ENCODE data around the gene TEX11.
"Not testable (repeated sequence)": the region's sequence is repeated elsewhere in the genome, so short reads cannot be mapped to it uniquely, and the experiment has no call there.

TEX11 gene

GRCh38 chrX:70908541-70908940, at the start of gene TEX11:
Gene TEX11 (minus strand): TSS chrX:70908711. CDS start chrX:70907789, 922 bp downstream.
- intact Hi-C loops (cut with DNase I), result no loop called here
- DNase-seq, result no peak

GRCh38 chrX:70954871-70955270, 46.4 kb upstream of the TEX11 start:
- intact Hi-C loops (cut with DNase I), result no loop called here
- DNase-seq, result no peak

GRCh38 chrX:70924294-70924911, 15.9 kb upstream of the TEX11 start:
- intact Hi-C loops (cut with DNase I), result no loop called here
- no peak for DNase-seq

DNA sequence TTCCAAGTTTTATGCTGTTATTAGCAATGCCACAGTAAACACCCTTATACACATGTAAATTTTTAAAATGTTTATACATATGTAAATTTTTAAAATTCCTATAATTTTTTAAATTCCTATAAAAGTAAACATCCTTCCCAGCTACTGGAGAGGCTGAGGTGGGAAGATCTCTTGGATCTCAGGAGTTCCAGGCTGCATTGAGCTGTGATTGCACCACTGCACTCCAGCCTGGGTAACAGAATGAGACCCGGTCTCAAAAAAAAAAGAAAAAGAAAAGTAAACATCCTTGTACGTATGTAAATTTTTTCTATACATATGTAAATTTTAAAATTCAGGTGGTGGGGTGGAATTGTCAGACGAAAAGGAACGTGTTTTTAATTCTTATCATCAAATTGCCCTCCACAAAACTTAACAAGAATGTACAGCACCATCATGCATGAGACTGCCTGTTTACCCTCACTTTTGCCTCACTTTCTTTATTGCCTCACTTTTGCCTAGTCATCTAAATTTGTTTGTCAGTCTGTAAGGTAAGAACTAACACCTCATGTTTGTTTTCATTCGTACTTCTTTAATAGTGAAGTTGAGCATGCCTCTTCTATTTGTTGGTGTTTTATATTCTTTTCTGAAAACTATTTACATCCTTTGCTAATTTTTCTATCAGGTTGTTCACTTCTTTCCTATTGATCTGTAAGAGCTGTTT, 14.4 kb upstream of the TEX11 start:
- intact Hi-C loops (cut with DNase I), result no loop called here
- DNase-seq, result no peak

GRCh38 chrX:70921709-70922352, 13.3 kb upstream of the TEX11 start:
- intact Hi-C loops (cut with DNase I), result no loop called here
- DNase-seq, result no peak

- DNase-seq, result no peak
- intact Hi-C loops (cut with DNase I), result no loop called here
Measured at GRCh38 chrX:70916754-70917153, 8.2 kb upstream of the TEX11 start.

GRCh38 chrX:70907900-70908299, 611 bp downstream of the TEX11 start:
- intact Hi-C loops (cut with DNase I), result no loop called here
- DNase-seq, result no peak

- DNase-seq, result no peak
- intact Hi-C loops (cut with DNase I), result no loop called here
Measured at GRCh38 chrX:70901465-70901864, 7.0 kb downstream of the TEX11 start.

- intact Hi-C loops (cut with DNase I), result not testable (repeated sequence)
- peak in 1 of 10 donors; percentile 40 for DNase-seq
Measured at GRCh38 chrX:70890441-70890840, 18.1 kb downstream of the TEX11 start.

DNA sequence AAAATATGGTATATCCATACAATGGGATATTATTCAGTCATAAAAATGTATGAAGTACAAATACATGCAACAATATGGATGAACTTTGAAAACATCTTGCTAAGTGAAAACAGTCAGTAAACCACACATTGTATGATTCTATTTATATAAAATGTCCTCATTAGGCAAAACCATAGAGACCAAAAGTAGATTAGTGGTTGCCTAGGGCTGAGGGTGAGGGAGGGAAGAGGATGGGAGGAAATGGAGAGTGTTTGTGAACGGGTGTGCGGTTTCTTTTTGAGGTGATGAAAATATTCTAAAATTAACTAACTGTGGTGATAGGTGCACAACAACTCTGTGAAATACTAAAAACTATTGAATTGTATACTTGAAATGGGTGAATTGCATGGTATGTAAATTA, 29.6 kb downstream of the TEX11 start:
- intact Hi-C loops (cut with DNase I), result no loop called here
- DNase-seq, result no peak

- intact Hi-C loops (cut with DNase I), result no loop called here
Measured at GRCh38 chrX:70852294-70852693, 56.2 kb downstream of the TEX11 start.

GRCh38 chrX:70844081-70844480, 64.4 kb downstream of the TEX11 start:
- intact Hi-C loops (cut with DNase I); DNase-seq: not testable (repeated sequence)

More at GRCh38 chrX:70852294-70852693, 56.2 kb downstream of the TEX11 start:
- no peak for DNase-seq

GRCh38 chrX:70843620-70844019, 64.9 kb downstream of the TEX11 start:
- intact Hi-C loops (cut with DNase I); DNase-seq: not testable (repeated sequence)

DNA sequence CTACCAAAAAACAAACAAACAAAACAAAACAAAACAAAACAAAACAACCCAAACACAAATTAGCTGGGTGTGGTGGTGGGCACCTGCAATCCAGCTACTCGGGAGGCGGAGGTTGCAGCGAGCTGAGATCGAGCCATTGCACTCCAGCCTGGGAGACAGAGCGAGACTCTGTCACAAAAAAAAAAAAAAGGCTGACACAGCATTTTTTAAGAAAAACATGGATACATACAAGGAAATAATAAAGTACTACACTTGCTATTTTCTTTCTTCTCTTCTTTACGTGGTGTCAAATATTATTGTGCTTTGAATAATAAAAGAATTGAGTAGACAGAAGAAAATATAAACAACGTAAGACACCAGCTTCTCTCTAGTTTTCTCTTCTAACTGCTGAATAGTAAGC, 73.9 kb downstream of the TEX11 start:
- intact Hi-C loops (cut with DNase I), result no loop called here
- no peak for DNase-seq

GRCh38 chrX:70826715-70827114, 81.8 kb downstream of the TEX11 start:
- intact Hi-C loops (cut with DNase I), result no loop called here
- peak in 3 of 10 donors; percentile 1 to 25 (median 22) for DNase-seq

GRCh38 chrX:70825366-70825765, 83.1 kb downstream of the TEX11 start:
- DNase-seq, result no peak
- intact Hi-C loops (cut with DNase I), result no loop called here

DNA sequence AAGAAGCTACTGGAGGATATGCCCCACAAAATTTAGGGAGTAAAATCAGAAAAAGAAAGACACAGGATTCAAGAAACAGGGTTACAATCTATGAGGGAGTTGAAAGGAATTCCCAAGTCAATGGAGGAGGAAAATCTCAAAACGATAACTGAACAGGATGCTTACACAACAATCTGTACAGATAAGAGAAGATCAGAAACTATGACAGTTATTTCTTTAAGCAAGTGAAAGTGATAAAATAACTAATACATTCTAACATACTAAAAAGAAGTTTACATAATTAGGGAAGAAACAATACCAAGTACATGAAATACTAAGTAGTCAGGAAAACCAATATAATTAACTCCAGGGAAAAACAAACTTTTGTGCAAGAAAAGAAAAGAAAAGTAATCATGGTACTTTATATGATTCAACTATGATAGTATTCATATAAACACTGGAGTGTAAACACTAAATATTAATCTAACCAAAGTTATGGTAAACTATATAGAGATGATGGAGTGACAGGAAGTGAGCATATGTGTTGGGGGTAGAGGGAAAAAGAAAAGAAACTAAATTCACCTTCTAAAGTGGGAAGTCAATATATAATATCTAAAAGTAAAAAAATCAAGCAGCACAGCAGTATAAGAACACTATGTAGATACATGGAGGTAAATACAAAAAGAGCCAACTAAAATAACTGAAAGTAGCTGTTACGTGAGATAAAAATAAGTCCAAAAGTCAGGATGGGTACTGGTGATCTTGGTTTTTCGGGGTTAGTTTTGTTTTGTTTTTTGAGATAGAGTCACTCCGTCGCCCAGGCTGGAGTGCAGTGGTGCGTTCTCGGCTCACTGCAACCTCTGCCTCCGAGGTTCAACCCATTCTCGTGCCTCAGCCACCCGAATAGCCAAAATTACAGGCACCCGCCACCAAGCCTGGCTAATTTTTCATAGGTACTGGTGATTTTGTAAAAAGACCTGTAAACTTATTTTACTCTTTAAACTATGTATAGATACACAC, 99.3 kb downstream of the TEX11 start:
- intact Hi-C loops (cut with DNase I), result no loop called here
- peak in 1 of 10 donors; percentile 33 for DNase-seq

GRCh38 chrX:70806081-70806480, 102.4 kb downstream of the TEX11 start:
- no peak for DNase-seq
- intact Hi-C loops (cut with DNase I), result no loop called here

GRCh38 chrX:70796742-70797141, 111.8 kb downstream of the TEX11 start:
- intact Hi-C loops (cut with DNase I), result not testable (repeated sequence)

GRCh38 chrX:70774223-70774622, 134.3 kb downstream of the TEX11 start:
- intact Hi-C loops (cut with DNase I), result no loop called here
- no peak for DNase-seq

More at GRCh38 chrX:70796742-70797141, 111.8 kb downstream of the TEX11 start:
- DNase-seq, result not testable (repeated sequence)

Measured in posterior cingulate gyrus (tissue), 11 donors.